Stimulated activated CD4-positive, alpha-beta T cell treated with anti-CD3 and anti-CD28 coated beads, Interleukin-12 subunit alpha, Interleukin-12 subunit beta, amount 100 ng/mL, for 24 hours (primary cell): ENCODE data around the gene RBM44.
A peak's percentile ranks its signal among the peaks of the same experiment; 100 is the strongest.
"Not testable (repeated sequence)": the region's sequence is repeated elsewhere in the genome, so short reads cannot be mapped to it uniquely, and the experiment has no call there.

Experiments
- DNase-seq, 2 experiments: peaks; one replicate each; pipeline ENCODE4 v3.0.0-alpha.2; 2020; ENCODE audit warnings: low read depth in 2 of 2

The RBM44 gene

GRCh38 chr2:237798236-237799059, at the start of gene RBM44:
Gene RBM44, plus strand, starts transcription at chr2:237798779. Its CDS starts 14,831 bp downstream, at chr2:237813610.
- DNase-seq, result no peak

DNA sequence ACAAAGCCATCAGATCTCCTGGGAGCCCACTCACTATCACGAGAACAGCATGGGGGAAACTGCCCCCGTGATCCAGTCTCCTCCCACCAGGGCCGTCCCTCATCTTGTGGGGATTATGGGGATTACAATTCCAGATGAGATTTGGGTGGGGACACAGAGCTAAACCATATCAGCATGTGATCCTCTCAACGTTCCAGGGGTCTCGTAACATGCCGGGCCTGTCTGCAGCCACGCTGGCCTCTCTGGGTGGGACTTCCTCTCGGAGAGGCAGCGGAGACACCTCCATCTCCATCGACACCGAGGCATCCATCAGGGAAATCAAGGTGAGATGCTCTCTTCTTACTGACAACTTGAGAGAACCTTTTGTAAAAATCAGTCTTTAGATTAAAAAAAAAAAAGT, 49.6 kb upstream of the RBM44 start:
- DNase-seq, result no peak

DNA sequence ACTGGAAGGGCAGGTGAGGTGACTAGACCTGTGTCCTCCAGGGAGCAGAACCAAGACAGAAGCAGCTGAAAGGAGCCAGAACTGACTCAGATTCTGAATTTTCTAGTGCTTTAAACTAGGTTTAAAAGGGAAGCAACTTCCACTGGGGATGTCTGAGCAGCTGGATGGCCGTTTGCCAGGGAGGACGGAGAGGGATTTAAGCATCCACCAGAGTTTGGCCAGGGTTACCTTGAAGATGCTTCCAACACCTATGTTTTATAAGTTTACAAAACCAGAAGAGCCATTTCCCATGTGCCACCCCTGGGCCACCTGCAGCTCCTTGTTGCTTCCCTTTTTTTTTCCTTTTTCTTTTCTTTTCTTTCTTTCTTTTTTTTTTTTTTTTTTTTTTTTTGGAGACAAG, 48.6 kb upstream of the RBM44 start:
- no peak for DNase-seq

DNA sequence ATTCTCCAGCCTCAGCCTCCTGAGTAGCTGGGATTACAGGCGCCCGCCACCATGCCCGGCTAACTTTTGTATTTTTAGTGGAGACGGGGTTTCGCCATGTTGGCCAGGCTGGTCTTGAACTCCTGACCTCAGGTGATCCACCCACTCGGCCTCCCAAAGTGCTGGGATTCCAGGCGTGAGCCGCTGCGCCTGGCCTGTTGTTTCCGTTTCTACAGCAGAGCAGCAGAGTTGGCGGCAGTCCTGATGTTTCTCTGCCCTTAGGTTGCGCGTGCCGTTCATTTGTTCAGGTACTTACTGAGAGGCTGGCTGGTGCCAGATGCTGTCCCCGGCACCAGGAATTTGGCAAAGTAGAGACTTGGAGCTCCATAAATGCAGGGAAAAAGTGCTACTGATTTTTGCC, 48.1 kb upstream of the RBM44 start:
- DNase-seq, result not testable (repeated sequence)

GRCh38 chr2:237752761-237753165, 45.8 kb upstream of the RBM44 start:
- peak in 1 of 2 experiments; percentile 21 for DNase-seq

- no peak for DNase-seq
Measured at GRCh38 chr2:237754182-237754581, 44.4 kb upstream of the RBM44 start.

DNA sequence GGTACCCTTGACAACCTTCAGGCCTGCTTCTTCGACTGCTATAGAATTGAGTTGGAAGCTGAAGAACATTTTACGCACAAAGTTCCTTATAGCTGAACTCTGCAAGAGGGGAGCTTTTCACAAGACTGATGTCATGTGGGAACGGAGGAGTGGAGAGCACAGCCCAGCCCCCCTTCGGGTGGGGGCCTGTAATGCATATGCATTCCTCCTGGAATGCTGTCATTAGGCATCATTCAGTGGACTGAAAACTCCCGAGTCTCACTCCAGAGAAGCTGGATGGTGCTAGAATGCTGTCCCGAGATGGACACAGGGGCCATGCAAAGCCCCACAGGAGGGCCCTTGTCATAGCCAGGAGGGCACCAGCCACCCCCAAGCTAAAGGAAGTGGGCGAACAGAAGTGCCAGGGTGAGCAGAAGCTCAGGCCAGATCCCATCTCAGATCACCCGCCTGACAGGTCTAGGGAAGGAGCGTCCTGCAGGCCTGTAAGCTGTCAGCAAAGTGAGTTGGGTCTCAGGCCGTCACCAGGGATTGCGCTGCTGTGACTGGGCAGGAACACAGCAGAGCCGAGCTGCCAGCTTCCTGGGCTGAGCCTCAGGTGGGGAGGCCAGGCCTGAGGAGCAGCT, 43.8 kb upstream of the RBM44 start:
- no peak for DNase-seq

- DNase-seq, result no peak
Measured at GRCh38 chr2:237757616-237758015, 41.0 kb upstream of the RBM44 start.

DNA sequence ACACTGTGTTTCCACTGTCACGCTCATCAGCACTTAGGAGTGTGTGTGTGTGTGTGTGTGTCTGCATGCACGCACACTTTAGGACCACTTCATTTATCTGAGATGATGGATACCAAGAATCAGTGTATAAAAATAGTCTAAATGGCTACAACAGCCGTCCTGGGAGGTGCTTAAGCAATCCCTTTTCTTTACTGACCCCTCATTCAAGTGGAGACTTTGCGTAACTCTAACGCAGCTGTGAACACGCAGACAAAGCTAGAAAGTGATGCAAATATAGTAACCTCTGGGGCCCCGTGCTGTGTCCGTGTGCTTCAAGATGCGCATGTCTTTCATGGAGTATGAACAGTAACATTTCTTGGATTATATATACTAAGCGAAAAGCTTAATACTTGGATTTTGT, 40.4 kb upstream of the RBM44 start:
- no peak for DNase-seq

DNA sequence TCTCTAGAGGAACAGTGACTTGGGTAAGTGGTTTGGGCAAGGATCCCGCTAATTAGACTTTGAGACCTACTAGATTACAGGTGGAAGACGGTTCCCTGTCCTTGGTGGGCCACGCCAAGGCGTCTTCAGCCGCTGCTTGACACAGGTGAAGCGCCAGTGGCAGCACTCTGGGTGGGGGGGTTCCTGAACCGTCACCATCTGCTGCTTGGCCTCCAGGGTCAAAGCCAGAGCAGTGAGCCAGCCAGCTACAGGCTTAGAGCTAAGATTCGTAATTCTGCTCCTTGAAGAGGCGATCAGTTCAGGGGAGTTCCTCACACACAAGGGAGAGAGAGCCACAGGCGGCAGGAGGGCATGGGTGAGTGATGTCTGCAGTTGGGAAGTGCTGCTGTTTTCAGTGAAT, 39.4 kb upstream of the RBM44 start:
- DNase-seq, result no peak

DNA sequence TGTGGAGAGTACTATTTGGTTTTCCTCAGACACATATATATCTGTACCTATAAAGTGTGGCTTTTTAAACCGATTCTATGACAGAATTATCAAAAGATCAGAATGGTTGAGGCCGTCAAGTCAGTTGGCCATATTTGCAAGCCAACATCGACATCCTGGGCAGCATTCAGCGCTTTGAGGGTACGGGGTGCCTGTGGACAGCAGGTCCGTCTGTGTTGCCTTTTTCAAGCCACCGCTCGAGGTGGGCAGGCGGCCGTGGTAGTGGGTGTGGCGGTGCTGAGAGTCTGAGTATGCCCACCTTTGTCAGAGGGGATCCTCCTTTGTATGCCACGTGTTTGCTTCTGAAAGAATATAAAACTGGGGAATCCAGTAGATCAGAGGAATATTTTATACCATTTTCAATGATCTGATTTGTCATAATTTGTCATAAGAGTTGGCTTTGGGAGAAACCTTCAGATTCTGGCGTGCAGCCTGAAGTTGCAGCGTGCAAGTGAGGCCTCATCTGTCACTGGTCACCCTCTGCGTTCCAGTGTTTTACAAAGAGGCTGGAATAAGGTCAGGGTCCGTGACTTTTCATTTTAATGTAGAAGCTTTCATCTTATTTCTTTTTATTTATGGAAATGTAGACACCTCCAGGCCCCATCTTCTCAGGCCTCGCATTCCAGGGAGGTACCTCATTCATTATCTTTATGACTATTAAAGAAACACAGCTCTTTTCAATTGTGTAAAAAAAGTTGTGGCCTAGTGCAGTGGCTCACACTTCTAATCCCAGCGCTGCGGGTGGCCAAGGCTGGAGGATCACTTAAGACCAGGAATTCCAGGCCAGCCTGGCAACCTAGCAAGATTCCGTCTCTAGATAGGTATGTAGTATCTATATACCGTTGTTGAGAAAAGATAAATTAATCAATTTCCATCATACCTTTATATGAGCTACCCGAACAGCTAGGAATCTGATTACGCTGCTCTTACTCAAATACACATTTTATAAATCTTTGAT, 37.8 kb upstream of the RBM44 start:
- no peak for DNase-seq

- not testable (repeated sequence) for DNase-seq
Measured at GRCh38 chr2:237762291-237763182, 36.0 kb upstream of the RBM44 start.

- no peak for DNase-seq
Measured at GRCh38 chr2:237763812-237764211, 34.8 kb upstream of the RBM44 start.

- DNase-seq, result not testable (repeated sequence)
Measured at GRCh38 chr2:237765122-237765521, 33.5 kb upstream of the RBM44 start.

DNA sequence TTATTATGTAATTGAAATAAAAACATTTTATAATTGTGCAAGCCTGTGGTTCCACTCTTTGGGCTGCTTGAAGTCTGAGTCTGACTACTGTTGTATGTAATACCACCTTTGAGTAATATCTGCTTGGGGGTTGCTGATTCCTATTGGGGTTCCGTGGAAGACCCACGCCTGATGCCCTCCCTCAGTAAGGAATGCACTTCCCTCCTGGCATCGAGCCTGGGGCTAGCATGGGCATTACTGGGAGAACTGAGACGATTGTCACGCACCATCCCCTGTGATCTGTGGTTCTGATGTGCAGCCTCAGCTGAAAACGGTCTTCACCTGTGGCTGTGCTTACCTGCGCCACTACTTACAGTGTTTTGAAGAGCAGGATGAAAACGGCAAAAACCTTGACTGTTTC, 32.7 kb upstream of the RBM44 start:
- no peak for DNase-seq

DNA sequence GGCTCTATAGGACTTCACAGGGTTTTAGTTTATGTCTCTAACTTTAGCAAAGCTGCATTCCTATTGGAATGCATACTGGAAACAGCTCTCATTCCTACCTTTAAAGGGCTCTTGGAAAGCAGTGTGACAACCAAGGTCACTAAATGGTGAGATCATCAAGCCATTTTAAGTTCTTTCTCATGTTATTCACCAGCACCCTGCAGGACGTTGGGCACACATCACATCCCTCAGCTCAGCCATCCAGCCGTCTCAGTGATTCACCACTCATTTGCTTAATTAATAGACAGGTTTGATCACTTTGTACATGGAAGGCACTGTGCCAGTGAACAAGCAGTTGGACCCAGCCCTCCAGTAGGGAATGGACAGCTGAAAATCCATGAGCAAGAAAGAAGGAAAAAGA, 32.2 kb upstream of the RBM44 start:
- no peak for DNase-seq

- DNase-seq, result no peak
Measured at GRCh38 chr2:237772513-237772912, 26.1 kb upstream of the RBM44 start.

- no peak for DNase-seq
Measured at GRCh38 chr2:237773826-237774225, 24.8 kb upstream of the RBM44 start.

GRCh38 chr2:237774811-237775553, 23.6 kb upstream of the RBM44 start:
- peak; percentile 6 to 31 for DNase-seq

DNA sequence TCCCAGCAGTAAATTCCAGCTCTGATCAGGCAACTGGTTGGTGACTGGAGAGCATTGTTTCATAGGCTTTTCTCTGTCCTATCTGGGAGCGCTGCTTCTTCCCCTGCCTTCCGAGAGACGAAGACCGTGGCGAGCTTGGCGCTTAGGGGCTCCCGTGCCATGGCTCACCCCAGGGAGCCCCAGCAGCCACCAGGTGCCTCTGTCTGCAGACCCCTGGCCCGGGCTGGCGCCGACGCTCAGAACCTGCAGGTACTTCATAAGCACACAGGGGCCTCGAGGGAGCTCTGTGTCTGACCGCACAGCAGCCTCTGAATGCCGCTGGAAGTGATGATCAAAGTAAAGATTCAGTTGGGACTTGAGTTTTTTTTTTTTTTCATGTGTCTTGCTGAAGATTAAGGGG, 19.1 kb upstream of the RBM44 start:
- DNase-seq, result no peak
